Gastroesophageal sphincter (tissue), 4 donors: Measurements from ENCODE around the gene NEK4. TPM values are rescaled to one million over a fixed set of nuclear protein-coding genes. Genes with fewer than 3 reads are reported as not detected.

Experiments
- ATAC-seq: fragments of 150-250 bp; one replicate; pipeline ENCODE4 v1.9.1; 2016; ENCODE audit warnings: mild to moderate bottlenecking, moderate library complexity
- H3K27ac ChIP-seq, 4 donors: fragments of 200-600 bp; sonication (generic) in 3 of 4; 1 replicate in 3 of 4; 2 replicates in 1 of 4; pipeline ENCODE4 v1.5.1; 2016 to 2019
- H3K27me3 ChIP-seq: fragments of 200-600 bp; sonication (generic); one replicate; pipeline ENCODE4 v1.5.1; 2019
- H3K36me3 ChIP-seq, 2 donors: fragments of 200-600 bp; sonication (generic); one replicate each; pipeline ENCODE4 v1.5.1; 2019; ENCODE audit warnings: control low read depth in 1 of 2
- H3K4me1 ChIP-seq, 3 donors: fragments of 200-600 bp; sonication (generic); 1 replicate in 2 of 3; 2 replicates in 1 of 3; pipeline ENCODE4 v1.5.1; 2016 to 2019; ENCODE audit warnings: control low read depth in 2 of 3
- H3K4me3 ChIP-seq, 2 donors: fragments of 200-600 bp; sonication (generic); one replicate each; pipeline ENCODE4 v1.5.1; 2019; ENCODE audit warnings: mild to moderate bottlenecking in 1 of 2, moderate library complexity in 1 of 2
- H3K9me3 ChIP-seq, 3 donors: fragments of 200-600 bp; sonication (generic); one replicate each; pipeline ENCODE4 v1.5.1; 2017 to 2019; ENCODE audit warnings: control low read depth in 2 of 3
- CTCF ChIP-seq, 4 experiments: fragments of 200-600 bp in 2 of 4; fragments of 450-650 bp in 2 of 4; sonication (generic) in 1 of 4; IDR thresholded peaks; one replicate each; pipeline ENCODE4 v1.5.1; 2017 to 2019; ENCODE audit warnings: antibody characterized with exemption in 4 of 4, mild to moderate bottlenecking in 2 of 4, moderate library complexity in 2 of 4
- EP300 ChIP-seq: sonication (generic); formaldehyde crosslinking; IDR thresholded peaks from one replicate; pipeline ENCODE4 v1.6.1; 2017; ENCODE audit warnings: antibody characterized with exemption, mild to moderate bottlenecking
- POLR2A ChIP-seq, 2 donors: fragments of 450-650 bp; IDR thresholded peaks; one replicate each; pipeline ENCODE4 v1.6.1; 2017; ENCODE audit warnings: antibody characterized with exemption in 2 of 2, mild to moderate bottlenecking in 2 of 2, moderate library complexity in 1 of 2
- POLR2AphosphoS5 ChIP-seq: sonication (generic); formaldehyde crosslinking; IDR thresholded peaks from one replicate; pipeline ENCODE4 v1.6.1; 2017; ENCODE audit warnings: antibody characterized with exemption
- WGBS, 2 donors: methylation state at CpG; one replicate each; pipeline ENCODE4 v1.1.5; 2018; ENCODE audit warnings: low coverage in 1 of 2; 5-methylcytosine and 5-hydroxymethylcytosine counted together
- total RNA-seq, 4 donors: library from RNA; depleted of rRNA; stranded (reverse); fragments of >200 nt; gene quantifications; one replicate each; pipeline ENCODE4 v1.1.0, GENCODE V29; 2016

Gene NEK4
- total RNA-seq, 4 donors from 2014 or later = 22.1 to 29.5 (median 22.7) TPM

DNA sequence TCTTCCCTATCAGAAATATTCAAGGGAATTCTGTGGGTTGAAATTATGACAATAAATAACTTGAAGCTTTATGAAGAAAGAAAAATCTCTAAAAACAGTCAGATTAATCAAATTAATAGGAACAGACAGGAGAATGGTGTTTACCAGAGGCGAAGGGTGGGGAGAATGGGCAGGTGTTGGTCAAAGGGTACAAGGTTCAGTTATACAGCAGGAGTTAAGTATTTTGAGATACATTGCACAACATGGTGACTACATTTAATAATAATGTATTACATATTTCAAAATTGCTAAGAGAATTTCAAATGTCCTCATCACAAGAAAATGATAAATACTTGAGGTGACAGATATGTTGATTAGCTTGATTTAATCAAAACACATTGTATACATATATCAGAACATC lies 46.2 kb downstream of the NEK4 start:
- no peak for ATAC-seq
- Histone ChIP-seq H3K4me1 (no peaks in the 10 kb centered on the region), H3K4me3 (no peak overlapping the region), H3K9me3 (peaks cover 0 to 4% (median 0%) of the 10 kb centered on the region in 3 donors), H3K36me3 (peaks cover 0 to 39% of the 10 kb centered on the region in 2 donors), H3K27ac (no peak overlapping the region), H3K27me3 (no peaks in the 10 kb centered on the region)
- 89 to 100% methylated on average over 1 of the region's 1 CpG for WGBS, 2 donors
- no peak for TF ChIP-seq POLR2AphosphoS5

GRCh38 chr3:52723935-52724334 lies 46.8 kb downstream of the NEK4 start:
- Histone ChIP-seq H3K36me3 (peaks cover 0 to 39% of the 10 kb centered on the region in 2 donors), H3K27me3 (no peaks in the 10 kb centered on the region), H3K27ac (no peak overlapping the region), H3K4me1 (no peaks in the 10 kb centered on the region), H3K4me3 (no peak overlapping the region), H3K9me3 (peaks cover 0 to 4% (median 0%) of the 10 kb centered on the region in 3 donors)
- ATAC-seq = no peak
- WGBS, 2 donors = 40 to 100% methylated on average over 1 to 3 of the region's 5 CpGs
- TF ChIP-seq EP300 (no peak), POLR2A (IDR thresholded peaks at IDR 0.05) (no peak), CTCF (IDR thresholded peaks at IDR 0.05) (no peak), POLR2AphosphoS5 (no peak)

DNA sequence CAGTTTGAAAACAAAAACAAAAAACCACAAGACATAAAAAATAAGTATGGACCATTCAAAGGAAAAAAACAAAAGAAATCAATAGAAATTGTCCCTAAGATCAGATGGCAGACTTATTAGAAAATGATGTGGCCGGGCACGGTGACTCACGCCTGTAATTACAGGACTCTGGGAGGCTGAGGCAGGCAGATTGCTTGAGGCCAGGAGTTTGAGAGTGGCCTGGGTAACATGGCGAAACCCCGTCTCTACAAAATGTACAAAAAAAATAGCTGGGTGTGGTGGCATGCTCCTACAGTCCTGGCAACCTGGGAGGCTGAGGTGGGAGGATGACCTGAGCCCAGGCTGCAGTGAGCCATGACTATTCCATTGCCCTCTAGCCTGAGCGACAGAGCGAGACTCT lies 48.2 kb downstream of the NEK4 start:
- H3K4me1 ChIP-seq = no peaks in the 10 kb centered on the region
- TF ChIP-seq POLR2AphosphoS5 = no peak
- no peak for TF ChIP-seq EP300
- TF ChIP-seq CTCF (IDR thresholded peaks at IDR 0.05) = no peak
- TF ChIP-seq POLR2A (IDR thresholded peaks at IDR 0.05) = no peak
- H3K27ac ChIP-seq = no peak overlapping the region
- H3K4me3 ChIP-seq = no peak overlapping the region
- H3K9me3 ChIP-seq = no peaks in the 10 kb centered on the region
- WGBS, 2 donors = 90 to 93% methylated on average over 4 to 7 of the region's 7 CpGs
- no peaks in the 10 kb centered on the region for H3K27me3 ChIP-seq
- peaks cover 0 to 31% of the 10 kb centered on the region in 2 donors for H3K36me3 ChIP-seq
- no peak for ATAC-seq

GRCh38 chr3:52721730-52722008 lies 49.1 kb downstream of the NEK4 start:
- whole genome bisulfite sequencing, 2 donors = 100% methylated on average over 1 of the region's 1 CpG
- H3K4me1 ChIP-seq = no peaks in the 10 kb centered on the region
- no peak for ATAC-seq
- H3K27ac ChIP-seq = no peak overlapping the region
- H3K4me3 ChIP-seq = no peak overlapping the region
- no peaks in the 10 kb centered on the region for H3K9me3 ChIP-seq
- H3K27me3 ChIP-seq = no peaks in the 10 kb centered on the region
- H3K36me3 ChIP-seq = peaks cover 0 to 31% of the 10 kb centered on the region in 2 donors
- TF ChIP-seq POLR2A (IDR thresholded peaks at IDR 0.05) (no peak), EP300 (no peak), POLR2AphosphoS5 (no peak), CTCF (IDR thresholded peaks at IDR 0.05) (no peak)

DNA sequence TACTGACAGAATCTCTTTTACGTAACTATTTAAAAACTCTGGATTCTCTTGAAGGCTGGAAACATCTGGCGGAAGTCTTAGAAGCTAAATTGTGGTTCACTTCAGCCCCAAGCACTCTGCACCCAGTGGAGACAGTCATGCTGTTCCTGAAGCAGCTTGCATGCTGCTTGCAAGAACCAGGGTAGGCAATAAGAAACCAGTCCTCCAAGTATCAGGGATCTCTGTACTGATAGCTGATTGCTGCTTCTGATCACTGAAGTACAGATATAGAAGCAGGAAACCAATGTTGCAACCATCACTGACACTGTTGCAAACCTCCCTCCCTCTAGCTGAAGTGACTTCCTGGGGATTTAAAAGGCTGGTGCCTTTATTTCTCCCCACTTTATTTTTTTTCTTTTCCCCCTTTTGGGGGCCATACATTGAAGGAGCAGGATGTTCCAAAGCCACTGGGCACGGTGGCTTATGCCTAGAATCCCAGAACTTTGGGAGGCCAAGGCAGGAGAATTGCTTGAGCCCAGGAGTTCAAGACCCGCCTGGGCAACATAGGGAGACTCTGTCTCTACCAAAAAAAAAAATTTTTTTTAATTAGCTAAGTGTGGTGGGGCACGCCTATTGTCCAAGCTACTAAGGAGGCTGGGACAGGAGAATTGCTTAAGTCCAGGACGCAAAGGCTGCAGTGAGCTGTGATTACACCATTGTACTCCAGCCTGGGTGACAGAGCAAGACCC lies 49.6 kb downstream of the NEK4 start:
- peak; percentile 31 for ATAC-seq
- H3K4me3 ChIP-seq = no peak overlapping the region
- H3K36me3 ChIP-seq = peaks cover 0 to 31% of the 10 kb centered on the region in 2 donors
- no peak for TF ChIP-seq EP300
- no peak for TF ChIP-seq CTCF (IDR thresholded peaks at IDR 0.05)
- TF ChIP-seq POLR2A (IDR thresholded peaks at IDR 0.05) = no peak
- no peak for TF ChIP-seq POLR2AphosphoS5
- 86 to 94% methylated on average over 4 to 5 of the region's 6 CpGs for WGBS, 2 donors
- no peaks in the 10 kb centered on the region for H3K27me3 ChIP-seq
- no peaks in the 10 kb centered on the region for H3K4me1 ChIP-seq
- no peak overlapping the region for H3K27ac ChIP-seq
- H3K9me3 ChIP-seq = no peaks in the 10 kb centered on the region
